GM19351 (cell line): ENCODE measurements around the gene ASB10.

ENCODE experiments used
- ATAC-seq: cut with Tn5 transposase; IDR thresholded peaks from one replicate; pipeline ENCODE4 v1.9.1; 2021; ENCODE audit warnings: mild to moderate bottlenecking, moderate library complexity; ENCODE audit not compliant: unreplicated experiment

The ASB10 gene

GRCh38 chr7:151137791-151138152 is 49.3 kb downstream of the ASB10 start:
- ATAC-seq = no peak

GRCh38 chr7:151137076-151137675 is 49.9 kb downstream of the ASB10 start:
- ATAC-seq = no peak

- no peak for ATAC-seq
Measured at GRCh38 chr7:151135866-151136843, 50.9 kb downstream of the ASB10 start.

- no peak for ATAC-seq
Measured at GRCh38 chr7:151135525-151135845, 51.6 kb downstream of the ASB10 start.

GRCh38 chr7:151134743-151135524 is 52.1 kb downstream of the ASB10 start:
- ATAC-seq = no peak

GRCh38 chr7:151133986-151134742 is 52.9 kb downstream of the ASB10 start:
- ATAC-seq = no peak

- no peak for ATAC-seq
Measured at GRCh38 chr7:151133266-151133985, 53.6 kb downstream of the ASB10 start.

GRCh38 chr7:151132461-151133205 is 54.4 kb downstream of the ASB10 start:
- ATAC-seq = no peak

- ATAC-seq = no peak
Measured at GRCh38 chr7:151131592-151132293, 55.3 kb downstream of the ASB10 start.

- no peak for ATAC-seq
Measured at GRCh38 chr7:151131224-151131591, 55.8 kb downstream of the ASB10 start.

GRCh38 chr7:151130741-151131157 is 56.3 kb downstream of the ASB10 start:
- ATAC-seq = no peak

GRCh38 chr7:151129960-151130591 is 57.0 kb downstream of the ASB10 start:
- no peak for ATAC-seq

- no peak for ATAC-seq
Measured at GRCh38 chr7:151129117-151129959, 57.7 kb downstream of the ASB10 start.

- no peak for ATAC-seq
Measured at GRCh38 chr7:151128716-151129115, 58.3 kb downstream of the ASB10 start.

- ATAC-seq = no peak
Measured at GRCh38 chr7:151128144-151128543, 58.9 kb downstream of the ASB10 start.

GRCh38 chr7:151126491-151127137 is 60.4 kb downstream of the ASB10 start:
- no peak for ATAC-seq

GRCh38 chr7:151125846-151126481 is 61.1 kb downstream of the ASB10 start:
- no peak for ATAC-seq
